ENCODE results near the gene KCNQ1OT1.

GRCh38 chr11:2651826-2652271 is 47.9 kb downstream of the KCNQ1OT1 start:
- TF ChIP-seq ZNF565 (CRISPR knock-in tag; conservative IDR thresholded peaks at IDR 0.05; ENCODE audit: low read depth) = no peak
- no peak for TF ChIP-seq CSDC2 (CRISPR knock-in tag; IDR thresholded peaks at IDR 0.05)
- TF ChIP-seq ZFP3 (CRISPR knock-in tag; IDR thresholded peaks at IDR 0.05) = no peak
- TF ChIP-seq, protein P1, sequence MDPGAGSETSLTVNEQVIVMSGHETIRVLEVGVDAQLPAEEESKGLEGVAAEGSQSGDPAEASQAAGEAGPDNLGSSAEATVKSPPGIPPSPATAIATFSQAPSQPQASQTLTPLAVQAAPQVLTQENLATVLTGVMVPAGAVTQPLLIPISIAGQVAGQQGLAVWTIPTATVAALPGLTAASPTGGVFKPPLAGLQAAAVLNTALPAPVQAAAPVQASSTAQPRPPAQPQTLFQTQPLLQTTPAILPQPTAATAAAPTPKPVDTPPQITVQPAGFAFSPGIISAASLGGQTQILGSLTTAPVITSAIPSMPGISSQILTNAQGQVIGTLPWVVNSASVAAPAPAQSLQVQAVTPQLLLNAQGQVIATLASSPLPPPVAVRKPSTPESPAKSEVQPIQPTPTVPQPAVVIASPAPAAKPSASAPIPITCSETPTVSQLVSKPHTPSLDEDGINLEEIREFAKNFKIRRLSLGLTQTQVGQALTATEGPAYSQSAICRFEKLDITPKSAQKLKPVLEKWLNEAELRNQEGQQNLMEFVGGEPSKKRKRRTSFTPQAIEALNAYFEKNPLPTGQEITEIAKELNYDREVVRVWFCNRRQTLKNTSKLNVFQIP (CRISPR knock-in tag; IDR thresholded peaks at IDR 0.05; ENCODE audit: borderline replicate concordance, low read depth) = no peak
- TF ChIP-seq ISL1 (CRISPR knock-in tag; IDR thresholded peaks at IDR 0.05) = no peak
- no peak for TF ChIP-seq PATZ1 (CRISPR knock-in tag; IDR thresholded peaks at IDR 0.05; ENCODE audit: borderline replicate concordance)
- TF ChIP-seq TOX (CRISPR knock-in tag; IDR thresholded peaks at IDR 0.05; ENCODE audit: borderline replicate concordance) = no peak
- TF ChIP-seq ZFP30 (CRISPR knock-in tag; IDR thresholded peaks at IDR 0.05) = no peak
- TF ChIP-seq ZC3H10 (CRISPR knock-in tag; IDR thresholded peaks at IDR 0.05) = no peak
- no peak for TF ChIP-seq CREB5 (CRISPR knock-in tag; IDR thresholded peaks at IDR 0.05; ENCODE audit: low read depth)
- TF ChIP-seq ARNTL (CRISPR knock-in tag; IDR thresholded peaks at IDR 0.05; ENCODE audit: borderline replicate concordance, low read depth) = no peak
